GM12801 (cell line): Measurements from ENCODE around the gene DCPS.

Experiments
- CTCF ChIP-seq: IDR thresholded peaks from one replicate; pipeline ENCODE4 v1.5.1; 2011; ENCODE audit warnings: control low read depth; ENCODE audit not compliant: insufficient read length; ENCODE audit errors: extremely low read depth

DCPS gene

GRCh38 chr11:126280595-126280994 is 23.3 kb upstream of the DCPS start:
- TF ChIP-seq CTCF = no peak

DNA sequence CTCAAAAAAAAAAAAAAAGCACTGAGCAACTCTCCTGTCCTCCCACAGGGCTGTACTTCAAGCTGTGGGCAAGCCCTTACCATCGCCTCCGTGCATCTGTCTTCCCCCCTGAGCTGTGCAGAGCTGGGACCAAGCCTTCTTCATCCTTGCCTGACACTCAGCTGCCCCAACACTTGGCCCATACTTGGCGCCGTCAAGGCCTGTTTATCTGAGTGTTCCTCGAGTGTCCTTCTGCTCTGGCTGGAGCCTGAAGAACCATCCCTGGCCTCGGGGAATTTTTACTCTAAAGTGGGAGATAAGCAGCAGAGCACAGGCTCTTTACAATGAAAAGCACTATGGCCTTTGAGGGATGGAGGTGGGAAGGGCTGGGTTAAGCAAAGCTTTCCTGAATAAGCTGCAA is 22.6 kb upstream of the DCPS start:
- TF ChIP-seq CTCF = no peak

GRCh38 chr11:126281666-126282175 is 22.1 kb upstream of the DCPS start:
- TF ChIP-seq CTCF = no peak

GRCh38 chr11:126282361-126282735 is 21.5 kb upstream of the DCPS start:
- no peak for TF ChIP-seq CTCF

DNA sequence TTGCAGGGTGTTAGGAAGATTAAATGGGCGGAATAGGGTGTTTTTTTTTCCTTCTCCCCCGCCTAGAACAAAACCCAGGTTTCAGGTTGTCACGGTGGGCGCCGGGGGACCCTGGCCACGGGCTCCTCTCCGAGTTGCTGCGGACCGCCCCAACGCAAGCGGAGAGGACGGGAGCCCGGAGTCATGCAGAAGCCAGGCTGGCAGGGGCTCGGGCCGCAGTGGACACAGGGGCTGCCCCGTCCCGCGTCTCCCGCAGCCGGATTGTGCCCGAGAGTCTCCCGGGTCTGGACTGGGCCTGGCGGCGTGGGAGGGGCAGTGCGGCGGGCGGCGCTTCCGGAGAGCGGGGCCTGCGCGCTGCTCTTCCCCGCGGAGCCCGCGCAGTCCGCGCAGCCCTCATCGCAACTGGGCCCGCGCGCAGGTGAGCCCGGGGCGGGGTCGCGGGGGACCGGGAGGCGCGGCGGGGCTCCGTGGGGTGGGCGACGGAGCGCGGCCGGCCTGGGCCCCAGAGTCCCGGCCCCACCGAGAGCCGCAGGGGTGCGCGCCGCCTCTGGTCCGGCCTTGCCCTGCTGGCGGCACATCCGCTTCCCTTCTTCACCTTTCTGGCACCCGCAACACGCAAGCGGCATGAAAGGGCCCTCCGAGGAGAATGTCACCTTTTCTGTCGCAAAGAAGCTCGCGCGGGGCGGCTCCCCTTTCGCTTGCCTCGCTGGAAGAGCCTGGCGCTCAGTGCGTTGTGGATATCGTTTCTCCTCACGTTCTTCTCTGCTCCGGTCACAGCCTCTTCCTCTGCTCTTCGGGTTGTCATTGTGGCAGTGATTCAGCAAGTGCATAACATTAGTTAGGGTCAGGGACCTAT is 20.9 kb upstream of the DCPS start, which contains the start of gene TIRAP:
Gene TIRAP, plus strand, starts transcription at position 358 of the 856 bp plus-strand sequence. CDS start 7,802 bp downstream, outside the sequence.
- no peak for TF ChIP-seq CTCF

GRCh38 chr11:126284829-126285228 is 19.0 kb upstream of the DCPS start:
- no peak for TF ChIP-seq CTCF

GRCh38 chr11:126288237-126288636 is 15.6 kb upstream of the DCPS start:
- no peak for TF ChIP-seq CTCF
